Omental fat pad (tissue), 4 donors: Measurements from ENCODE around the gene LHFPL3. TPM values are rescaled to one million over a fixed set of nuclear protein-coding genes. Genes with fewer than 3 reads are reported as not detected.

Experiments used
- ATAC-seq: fragments of 150-250 bp; one replicate; pipeline ENCODE4 v1.9.1; 2016; ENCODE audit warnings: mild to moderate bottlenecking, moderate library complexity; ENCODE audit not compliant: low FRiP score
- DNase-seq: peaks from one replicate; pipeline ENCODE4 v3.0.0-alpha.2; 2019; ENCODE audit warnings: low spot score
- CTCF ChIP-seq, 3 donors: fragments of 450-650 bp; IDR thresholded peaks; one replicate each; pipeline ENCODE4 v1.5.1; 2016 to 2017; ENCODE audit warnings: antibody characterized with exemption in 3 of 3, mild to moderate bottlenecking in 3 of 3, moderate library complexity in 2 of 3
- total RNA-seq, 4 donors: library from RNA; depleted of rRNA; stranded (reverse); fragments of >200 nt; gene quantifications; one replicate each; pipeline ENCODE4 v1.1.0, GENCODE V29; 2016

LHFPL3 gene
- total RNA-seq, 4 donors from 2014 or later, result not detected

GRCh38 chr7:104640506-104640905 lies 312.1 kb downstream of the LHFPL3 start:
- no peak for TF ChIP-seq CTCF (IDR thresholded peaks at IDR 0.05)
- ATAC-seq, result no peak
- DNase-seq, result no peak

- no peak for TF ChIP-seq CTCF (IDR thresholded peaks at IDR 0.05)
- ATAC-seq, result no peak
- no peak for DNase-seq
Observed at GRCh38 chr7:104642560-104642959, 314.2 kb downstream of the LHFPL3 start.

- no peak for ATAC-seq
- TF ChIP-seq CTCF (IDR thresholded peaks at IDR 0.05), result no peak
Observed at GRCh38 chr7:104643587-104644217, 315.3 kb downstream of the LHFPL3 start.

GRCh38 chr7:104650991-104651640 lies 322.7 kb downstream of the LHFPL3 start:
- no peak for TF ChIP-seq CTCF (IDR thresholded peaks at IDR 0.05)
- ATAC-seq, result no peak
- no peak for DNase-seq

More at GRCh38 chr7:104643587-104644217, 315.3 kb downstream of the LHFPL3 start:
- no peak for DNase-seq

- no peak for TF ChIP-seq CTCF (IDR thresholded peaks at IDR 0.05)
- DNase-seq, result no peak
- no peak for ATAC-seq
Observed at GRCh38 chr7:104652434-104652833, 324.0 kb downstream of the LHFPL3 start.

GRCh38 chr7:104652865-104653264 lies 324.5 kb downstream of the LHFPL3 start:
- no peak for ATAC-seq

More at GRCh38 chr7:104652865-104653264, 324.5 kb downstream of the LHFPL3 start:
- no peak for DNase-seq
- no peak for TF ChIP-seq CTCF (IDR thresholded peaks at IDR 0.05)
